NCI-H82 treated with DMSO at 0.1 percent for 48 hours (cell line): Measurements from ENCODE around the gene INPP4A.
"Not testable (repeated sequence)": the region's sequence is repeated elsewhere in the genome, so short reads cannot be mapped to it uniquely, and the experiment has no call there.

ENCODE experiments used
- DNase-seq: peaks from one replicate; lab custom pipeline; 2025; ENCODE audit not compliant: unreplicated experiment; lab: John Stamatoyannopoulos, UW

The INPP4A gene

DNA sequence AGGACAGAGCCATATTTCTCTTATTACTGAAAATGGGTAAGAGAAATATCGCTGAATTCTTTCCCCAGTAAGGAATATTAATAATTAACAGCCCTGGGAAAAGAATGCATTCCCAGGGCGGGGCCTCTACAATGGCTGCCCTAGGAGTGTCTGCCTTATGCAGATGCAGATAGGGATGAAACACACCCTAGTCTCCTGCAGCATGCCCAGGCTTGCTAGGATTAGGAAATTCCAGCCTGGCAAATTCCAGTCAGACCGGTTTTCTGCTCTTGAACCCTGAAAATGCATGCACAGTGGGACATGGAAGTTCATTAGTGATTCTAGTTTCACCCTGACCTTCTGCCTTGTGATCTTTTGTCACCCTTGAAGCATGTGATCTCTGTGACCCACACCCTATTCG, 9.0 kb upstream of the INPP4A start:
- not testable (repeated sequence) for DNase-seq

DNA sequence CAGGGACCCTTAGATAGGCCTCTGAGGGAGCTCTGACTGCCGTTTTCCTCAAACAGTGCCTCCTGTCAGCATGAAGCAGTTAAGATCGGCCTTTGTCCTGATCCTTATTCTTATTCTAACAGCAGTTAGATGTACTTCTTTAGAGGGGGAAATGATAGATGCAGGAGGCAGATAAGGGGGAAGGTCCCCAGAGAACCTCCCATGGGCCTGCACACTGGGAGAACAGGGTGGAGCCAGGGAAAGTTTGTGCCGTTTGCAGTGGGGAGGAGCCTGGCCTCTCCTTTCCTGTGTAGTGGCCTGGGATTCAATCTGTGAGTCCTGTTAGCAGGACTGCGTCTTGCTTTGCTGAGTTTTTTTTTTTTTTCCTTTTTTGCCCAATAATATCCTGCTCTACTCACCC, 7.9 kb upstream of the INPP4A start:
- DNase-seq: no peak

DNA sequence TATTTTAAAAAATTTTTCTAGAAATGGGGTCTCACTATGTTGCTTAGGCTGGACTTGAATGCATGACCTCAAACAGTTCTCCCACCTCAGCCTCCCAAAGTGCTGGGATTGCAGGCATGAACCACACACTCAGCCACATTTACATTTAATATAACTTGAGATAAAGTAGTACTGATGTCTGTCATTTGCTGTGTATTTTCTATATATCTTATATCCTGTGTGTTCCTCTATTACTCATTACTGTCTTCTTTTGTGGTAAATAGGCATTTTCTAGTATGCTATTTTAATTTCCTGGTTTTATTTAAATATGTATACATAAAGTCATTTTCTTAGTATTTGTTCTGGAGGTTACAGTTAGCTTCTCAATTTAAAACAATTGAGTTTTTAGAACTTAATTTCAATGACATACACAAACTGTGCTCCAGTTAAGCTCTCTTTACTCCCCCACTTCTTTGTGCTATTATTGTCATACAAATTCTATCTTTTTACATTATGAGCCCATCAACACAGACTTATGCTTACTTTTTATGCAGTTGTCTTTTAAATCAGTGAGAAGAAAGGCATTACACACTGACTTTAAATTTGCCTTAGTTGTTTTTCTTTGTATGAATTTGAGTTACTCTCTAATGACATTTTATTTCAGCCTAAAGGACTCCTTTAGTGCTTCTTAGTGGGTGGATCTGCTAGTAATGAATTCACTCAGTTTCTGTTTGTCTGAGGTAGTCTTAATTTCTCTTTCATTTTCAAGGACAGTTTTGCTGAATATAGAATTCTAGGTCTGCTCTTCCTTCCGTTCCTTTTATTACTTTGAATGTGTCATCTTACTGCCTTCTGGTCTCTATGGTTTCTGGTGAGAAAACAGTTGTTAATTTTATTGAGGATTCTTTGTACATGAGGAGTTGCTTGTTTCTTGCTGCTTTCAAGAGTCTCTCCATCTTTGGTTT, 6.2 kb upstream of the INPP4A start:
- DNase-seq: no peak

DNA sequence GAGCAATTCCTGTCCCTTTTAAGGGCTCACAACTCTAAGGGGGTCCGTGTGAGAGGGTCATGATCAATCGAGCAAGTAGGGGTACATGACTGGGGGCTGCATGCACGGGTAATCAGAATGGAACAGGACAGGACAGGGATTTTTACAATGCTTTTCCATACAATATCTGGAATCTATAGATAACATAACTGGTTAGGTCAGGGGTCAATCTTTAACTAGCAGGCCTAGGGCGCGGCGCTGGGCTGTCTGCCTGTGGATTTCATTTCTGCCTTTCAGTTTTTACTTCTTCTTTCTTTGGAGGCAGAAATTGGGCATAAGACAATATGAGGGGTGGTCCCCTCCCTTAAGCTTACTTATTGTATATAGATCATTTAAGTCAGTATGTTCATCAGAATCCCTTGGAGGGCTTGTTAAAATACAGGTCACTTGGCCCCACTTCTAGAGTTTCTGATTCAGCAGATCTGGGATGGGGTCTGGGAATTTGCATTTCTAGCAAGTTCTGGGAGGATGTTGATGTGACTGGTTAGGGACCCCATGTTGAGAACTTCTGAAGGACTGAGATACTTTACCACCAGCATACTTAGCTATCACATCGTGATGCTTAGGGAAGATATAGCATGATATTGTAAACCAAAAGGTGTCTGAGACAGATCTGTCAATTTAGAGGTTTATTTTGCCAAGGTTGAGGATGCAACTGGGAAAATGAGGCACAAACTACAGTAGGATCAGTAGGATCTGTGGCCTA, 2.8 kb upstream of the INPP4A start:
- no peak for DNase-seq

DNA sequence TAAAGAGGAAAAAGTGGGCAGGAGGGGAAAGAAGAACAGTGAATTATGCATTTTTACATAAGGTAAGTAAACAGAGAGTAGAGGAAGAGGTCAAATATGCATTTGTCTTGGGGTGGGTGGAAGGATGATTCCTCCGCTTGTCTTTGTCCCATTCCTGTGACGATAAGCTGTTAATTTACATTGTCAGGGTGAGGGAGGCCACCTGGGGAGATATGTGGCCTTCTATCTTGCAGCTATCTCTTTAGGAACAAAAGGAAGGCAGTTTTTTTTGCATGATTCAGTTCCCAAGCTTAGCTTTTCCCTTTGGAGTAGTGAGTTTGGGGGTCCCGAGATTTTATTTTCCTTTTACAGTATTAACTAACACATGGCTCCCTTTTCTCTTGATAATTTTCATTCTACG, 2.2 kb upstream of the INPP4A start:
- no peak for DNase-seq

DNA sequence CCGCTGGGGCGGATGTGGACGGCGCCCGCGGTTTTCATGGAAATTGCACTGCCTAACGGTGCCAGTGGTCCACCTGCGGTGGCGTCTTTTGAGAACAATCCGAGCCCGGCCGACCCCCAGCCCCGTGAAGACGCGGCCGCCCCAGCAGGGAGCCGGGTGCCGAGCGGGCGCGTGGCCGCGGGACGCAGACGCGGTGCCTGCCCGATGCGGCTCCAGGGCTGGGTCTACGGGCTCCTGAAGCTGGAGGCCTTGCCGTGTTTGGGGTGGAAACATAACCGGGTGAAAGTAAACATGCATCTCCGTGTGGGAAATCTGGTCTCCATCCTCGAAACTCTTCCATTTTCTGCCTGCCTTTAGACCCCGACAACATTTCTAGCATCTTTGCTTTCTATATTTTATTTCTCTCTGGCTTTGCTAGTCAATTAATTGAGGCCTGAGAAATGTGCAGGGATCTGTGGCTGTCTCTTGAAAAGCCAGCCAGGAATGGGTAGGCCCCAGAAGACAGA, 572 bp downstream of the INPP4A start:
- no peak for DNase-seq

DNA sequence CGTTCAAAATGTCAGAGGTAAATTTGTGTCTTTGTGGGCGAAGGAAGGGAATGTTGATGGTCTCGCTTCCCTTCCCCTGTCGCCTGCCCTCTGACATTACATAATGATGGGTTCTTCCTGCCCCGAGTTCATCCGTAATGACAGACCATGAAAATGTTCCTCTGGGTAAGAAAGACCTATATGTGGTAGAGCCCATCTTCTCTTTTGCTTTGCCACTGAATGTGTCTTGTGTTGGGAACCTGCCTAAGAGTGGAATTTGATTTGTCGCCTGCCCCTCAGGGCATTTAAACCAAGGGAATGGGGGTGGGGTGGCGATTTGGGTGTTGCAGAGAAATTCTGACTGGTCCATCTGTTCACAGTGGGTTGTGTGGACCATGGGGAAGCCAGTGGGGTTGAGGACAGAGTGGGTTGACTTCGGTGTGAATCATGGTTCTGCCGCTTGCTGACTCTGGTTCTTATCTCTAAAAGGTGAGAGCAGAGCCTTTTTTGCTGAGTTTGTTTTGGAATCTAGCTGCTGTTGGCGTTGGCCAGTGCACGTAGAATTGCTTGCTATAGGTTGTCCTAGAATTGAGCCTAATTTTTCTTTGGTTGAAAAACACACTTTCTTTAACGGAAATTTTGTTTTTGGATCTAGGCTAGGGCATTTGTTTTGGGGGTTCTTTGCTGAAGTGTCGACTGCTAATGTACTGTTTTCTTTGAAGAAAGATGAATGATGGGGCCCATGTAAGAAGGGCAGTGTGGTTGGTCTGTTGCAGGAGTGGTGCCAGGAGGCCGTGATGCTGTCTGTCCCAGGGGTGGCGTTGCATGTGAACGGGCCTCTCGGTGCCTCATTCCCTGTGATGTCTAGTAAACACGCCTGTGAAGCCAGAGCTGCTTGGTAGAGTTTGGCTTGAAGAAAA, 1.3 kb downstream of the INPP4A start:
- peak; percentile 14 for DNase-seq

DNA sequence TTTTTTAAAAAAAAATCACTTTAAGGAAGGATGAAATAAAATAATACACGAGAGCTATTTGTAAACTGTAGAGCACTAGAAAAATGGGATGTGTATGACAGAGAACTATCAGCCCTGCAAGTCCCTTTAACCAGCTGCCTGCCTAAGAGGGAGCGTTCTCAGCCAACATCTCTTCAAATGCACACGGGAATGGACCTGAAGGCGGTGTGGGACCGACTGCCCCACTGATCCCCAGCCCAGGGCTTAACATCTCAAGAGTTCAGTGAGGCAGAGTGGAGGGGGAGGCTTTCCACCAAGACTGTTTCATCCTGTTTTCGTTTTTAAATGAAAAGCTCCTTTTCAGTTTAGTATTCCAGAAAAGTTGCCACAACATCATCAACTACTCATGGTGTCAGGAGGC, 2.2 kb downstream of the INPP4A start:
- DNase-seq: no peak

DNA sequence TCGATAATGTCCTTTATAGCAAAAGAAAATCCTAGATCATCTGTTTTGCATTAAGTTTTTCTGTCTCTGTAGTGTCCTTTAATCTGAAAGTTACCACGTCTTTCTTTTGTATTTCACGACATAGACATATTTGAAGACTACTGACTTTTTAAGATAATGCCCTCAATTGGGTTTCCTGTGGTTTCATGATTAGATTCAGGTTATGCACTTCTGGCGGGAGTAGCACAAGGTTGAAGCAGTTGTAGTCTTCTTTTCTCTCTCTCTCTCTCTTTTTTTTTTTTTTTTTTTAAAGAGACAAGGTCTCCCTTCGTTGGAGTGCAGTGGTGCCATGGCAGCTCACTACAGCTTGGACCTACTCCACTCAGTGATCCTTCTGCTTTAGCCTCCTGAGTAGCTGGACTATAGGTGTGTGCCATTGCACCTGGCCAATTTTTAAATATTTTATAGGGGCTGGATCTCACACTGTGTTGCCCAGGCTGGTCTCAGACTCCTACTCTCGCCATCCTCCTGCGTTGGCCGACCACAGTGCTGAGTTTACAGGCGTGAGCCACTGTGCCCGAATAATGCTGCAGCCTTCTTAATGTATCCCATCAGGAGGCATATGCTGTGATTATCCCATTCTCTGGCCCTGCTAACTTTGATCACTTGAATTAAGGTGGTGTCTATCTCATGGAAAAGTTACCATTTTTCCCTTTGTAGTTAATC, 3.9 kb downstream of the INPP4A start:
- no peak for DNase-seq

DNA sequence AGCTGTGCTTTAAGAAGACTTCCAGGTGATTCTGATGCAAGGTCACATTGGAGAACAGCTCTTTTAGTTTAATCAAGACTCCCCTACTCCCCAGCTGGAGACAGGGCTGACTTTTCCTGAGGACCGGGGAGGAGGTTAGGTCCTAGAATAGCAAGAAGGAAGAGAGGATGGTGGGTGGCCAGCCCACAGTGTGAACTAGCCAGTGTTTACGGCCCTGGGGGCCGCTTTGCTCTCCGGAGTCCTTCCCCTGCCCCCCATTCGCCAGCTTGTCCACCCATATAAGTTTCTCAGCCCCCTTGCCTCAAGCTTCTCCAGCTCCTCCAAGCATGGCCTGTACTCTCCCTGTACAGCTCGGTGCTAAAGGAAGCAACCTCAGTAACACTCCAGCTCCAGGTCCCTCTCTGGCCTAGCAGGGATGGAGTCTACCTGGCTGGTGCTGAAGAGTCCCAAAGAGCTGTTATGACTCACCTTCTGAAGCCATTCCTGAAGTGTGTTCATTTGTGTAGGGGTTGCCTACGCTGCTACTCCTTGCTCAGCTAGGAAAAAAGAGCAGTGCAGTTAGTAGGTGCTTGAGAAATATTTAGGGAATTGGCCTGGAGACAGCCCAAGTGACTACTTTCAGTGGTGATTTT, 7.9 kb downstream of the INPP4A start:
- no peak for DNase-seq

DNA sequence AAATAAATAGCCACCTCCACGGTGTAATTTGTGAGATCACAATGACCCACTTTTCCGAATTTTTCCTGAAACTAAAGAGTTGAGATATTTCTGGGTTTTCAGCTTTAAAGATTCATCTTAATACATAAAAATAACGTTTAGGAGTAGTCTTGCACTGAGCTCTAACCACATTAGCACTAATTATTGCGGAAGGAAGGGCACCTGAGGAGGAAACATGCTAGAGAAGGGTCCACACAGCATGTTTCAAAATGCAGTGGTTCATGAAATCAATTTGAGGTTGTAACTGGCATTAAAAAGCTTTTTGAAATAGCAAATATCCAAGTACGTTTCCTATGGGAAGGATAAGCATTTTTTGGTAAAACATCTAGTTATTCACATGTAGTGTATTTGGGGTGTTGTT, 8.4 kb downstream of the INPP4A start:
- DNase-seq: no peak

DNA sequence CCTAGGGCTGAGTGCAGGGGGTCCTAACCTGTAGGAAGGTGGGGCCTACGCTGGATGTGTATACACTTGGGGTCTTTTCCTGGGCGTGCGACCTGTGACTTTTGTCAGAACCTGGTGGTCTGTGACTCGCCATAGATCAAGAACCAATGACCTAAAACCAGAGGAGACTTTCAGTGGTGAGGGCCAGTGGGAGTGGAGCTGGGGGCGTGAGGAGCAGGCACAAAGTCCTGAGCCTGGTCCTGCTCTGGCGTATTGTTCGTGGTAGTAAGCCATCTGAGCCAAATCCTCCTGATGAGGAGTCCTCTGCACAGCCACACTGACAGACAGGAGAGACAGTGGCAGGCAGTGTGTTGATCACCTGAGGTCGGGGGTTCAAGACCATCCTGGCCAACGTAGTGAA, 8.9 kb downstream of the INPP4A start:
- DNase-seq: no peak

DNA sequence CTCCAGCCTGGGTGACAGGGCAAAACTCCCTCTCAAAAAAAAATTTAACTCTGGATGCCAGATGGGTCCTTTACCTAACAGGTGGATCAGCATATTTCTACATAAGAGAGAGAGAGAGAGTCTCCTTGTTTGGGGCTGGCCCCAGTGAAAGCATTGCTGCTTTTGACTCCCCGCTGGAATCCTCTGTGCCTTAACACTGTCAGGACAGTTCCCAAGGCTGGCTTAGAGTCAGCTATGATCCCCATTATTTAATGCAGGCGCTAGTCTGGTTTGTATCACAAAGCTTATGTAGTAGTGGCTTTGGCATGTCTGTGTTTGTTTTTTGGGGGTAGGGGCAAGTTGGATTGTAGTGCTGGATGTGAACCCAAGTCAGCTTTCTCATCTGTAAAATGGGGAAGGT, 9.4 kb downstream of the INPP4A start:
- no peak for DNase-seq

DNA sequence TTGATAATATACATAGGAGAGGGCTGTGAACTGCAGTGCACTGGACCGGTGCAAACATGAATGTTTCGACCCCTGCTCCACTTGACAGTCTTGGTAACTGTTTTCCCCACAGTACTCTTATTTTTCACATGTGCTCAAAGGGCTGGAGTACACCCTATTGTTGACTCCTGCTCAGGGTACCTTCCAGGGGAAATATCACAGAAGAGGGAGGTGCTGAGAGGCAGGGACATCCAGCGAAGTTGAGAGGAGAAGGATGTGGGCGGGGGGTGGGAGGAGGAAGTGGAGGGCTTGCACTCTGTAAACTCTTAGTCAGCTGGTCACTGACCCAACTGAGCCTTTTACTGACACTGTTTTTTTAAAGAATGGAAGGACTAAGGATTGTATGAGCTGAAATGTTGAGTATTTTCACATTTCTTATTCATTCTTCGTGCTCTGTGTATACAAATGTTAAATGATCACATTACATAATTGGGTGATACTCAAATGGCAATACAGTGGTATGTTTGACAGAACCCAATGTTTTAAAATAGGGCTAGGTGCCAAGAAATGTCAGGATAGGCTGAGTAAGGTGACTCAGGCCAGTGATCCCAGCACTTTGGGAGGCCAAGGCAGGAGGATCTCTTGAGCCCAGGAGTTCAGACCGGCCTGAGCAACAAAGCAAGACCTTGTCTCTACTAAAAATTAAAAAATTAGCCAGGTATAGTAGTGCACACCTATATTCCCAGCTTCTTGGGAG, 10.0 kb downstream of the INPP4A start:
- no peak for DNase-seq

DNA sequence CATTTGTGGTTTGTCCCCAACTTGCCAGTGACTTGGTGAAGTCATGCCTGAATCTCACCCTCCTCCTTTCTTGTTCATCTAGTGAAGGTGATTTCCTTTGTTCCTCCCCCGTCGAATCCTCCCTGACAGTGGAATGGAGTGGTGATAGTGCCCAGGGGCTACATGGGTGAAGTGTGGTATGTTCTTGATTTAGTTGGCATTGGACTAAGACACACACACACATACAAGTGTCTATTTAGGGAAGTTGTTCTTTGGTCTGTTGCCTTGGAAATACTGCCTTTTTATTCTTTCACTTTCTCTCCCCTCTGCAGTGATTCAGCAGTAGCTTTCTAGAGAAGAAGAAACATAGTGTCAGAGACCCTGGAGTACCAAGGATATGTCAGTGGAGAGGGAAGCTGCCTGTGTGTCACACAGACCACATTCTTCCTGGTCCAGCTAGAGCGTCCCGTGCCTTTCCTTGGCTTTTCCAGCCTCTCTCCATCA, 10.9 kb downstream of the INPP4A start:
- DNase-seq: no peak

DNA sequence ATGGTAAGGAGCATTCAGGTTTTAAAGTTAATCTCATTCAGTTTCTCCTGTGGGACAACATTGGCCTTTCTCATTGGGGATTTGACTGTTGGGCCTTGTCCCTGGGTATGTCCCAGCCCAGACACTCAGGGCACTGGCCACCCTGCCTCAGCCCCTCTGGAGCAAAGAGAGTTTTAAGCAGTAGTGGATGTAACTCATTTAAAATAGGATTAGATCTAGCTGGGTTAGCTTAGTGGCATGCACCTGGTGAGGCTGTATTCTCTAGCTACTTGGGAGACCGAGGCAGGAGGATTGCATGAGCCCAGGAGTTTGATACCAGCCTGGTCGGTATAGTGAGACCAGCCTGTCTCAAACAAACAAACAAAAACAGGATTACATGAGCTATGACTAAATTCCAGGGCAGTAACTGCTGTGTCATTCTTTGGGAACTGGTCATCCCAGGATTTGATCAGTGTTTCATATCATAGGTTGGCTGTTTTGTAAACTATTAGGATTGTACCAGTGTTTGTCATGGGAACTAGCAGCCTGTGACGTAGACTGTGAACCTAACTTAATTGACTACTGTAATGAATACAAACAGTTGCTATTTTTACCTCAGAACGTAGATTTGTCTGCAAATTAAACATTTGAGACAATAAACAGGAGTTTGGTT, 12.5 kb downstream of the INPP4A start:
- peak; percentile 36 for DNase-seq

DNA sequence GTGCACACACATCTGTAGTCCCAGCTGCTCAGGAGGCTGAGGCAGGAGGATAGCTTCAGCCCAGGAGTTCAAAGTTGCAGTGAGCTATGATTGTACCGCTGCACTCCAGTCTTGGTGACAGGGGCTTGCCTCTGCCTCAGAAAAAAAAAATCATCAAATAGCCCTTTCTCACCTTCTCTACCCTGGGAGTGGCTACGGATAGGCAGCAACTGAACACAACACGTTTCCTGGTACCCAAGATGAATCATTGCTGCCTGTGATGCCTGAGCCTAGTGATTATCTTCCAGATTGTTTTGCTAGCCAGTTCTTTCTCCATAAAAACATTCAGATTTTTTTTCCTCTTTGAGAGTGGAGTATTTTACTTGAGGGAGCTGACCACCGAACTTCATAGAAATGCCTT, 13.5 kb downstream of the INPP4A start:
- no peak for DNase-seq

DNA sequence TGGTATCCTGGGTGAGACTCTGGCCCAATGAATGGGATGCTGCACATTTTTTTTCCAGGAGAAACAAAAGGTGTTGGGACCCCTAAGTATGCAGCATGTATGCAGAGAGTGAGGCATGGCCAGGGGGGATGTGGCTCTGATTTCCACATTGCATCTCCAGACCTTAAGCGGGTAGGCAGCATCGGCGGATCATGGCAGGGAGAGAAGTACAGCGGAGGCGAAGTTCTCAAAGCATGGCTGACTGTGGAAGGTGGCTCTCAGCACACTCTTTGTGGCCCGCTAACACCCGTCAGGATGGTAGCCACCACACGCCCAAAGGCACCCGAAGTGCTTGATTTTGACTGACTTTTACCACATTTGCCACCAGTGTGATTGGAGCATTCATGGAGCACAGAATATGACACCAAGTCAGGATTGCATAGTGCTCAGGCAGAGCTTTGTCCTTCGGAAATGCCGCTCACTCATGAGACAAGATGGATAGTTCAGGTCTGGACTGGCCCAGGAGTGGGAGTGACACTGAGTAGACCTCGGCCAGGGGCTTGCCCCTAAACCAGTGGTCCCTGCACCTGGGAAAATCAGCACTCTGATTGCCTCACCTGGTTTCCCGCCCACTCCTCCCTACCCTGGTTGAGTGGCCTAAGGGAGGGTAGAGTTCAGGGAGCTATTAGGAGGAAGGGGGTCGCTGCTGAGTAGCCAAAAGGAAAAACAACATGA, 14.2 kb downstream of the INPP4A start:
- DNase-seq: no peak
